GM23338 (cell line): ENCODE measurements around the gene EDAR. TPM values are rescaled to one million over a fixed set of nuclear protein-coding genes. Genes with fewer than 3 reads are reported as not detected.

ENCODE experiments used
- ATAC-seq: fragments of 200-7000 bp; cut with Tn5 transposase; 3 replicates; pipeline ENCODE4 v1.9.1; 2020
- DNase-seq: peaks from one replicate; pipeline ENCODE4 v3.0.0-alpha.2; 2015; ENCODE audit warnings: low spot score
- H2AFZ ChIP-seq: fragments of 200-600 bp; sonication (generic); 2 replicates; pipeline ENCODE4 v1.8.0; 2016; ENCODE audit warnings: antibody characterized with exemption, mild to moderate bottlenecking, moderate library complexity
- H3F3A ChIP-seq: fragments of 200-600 bp; sonication (generic); replicated peaks from 2 replicates; pipeline ENCODE4 v1.8.0; 2017; ENCODE audit warnings: antibody characterized with exemption, mixed run types, low read depth
- H3K27ac ChIP-seq: fragments of 200-600 bp; sonication (generic); 2 replicates; pipeline ENCODE4 v1.6.1; 2016; ENCODE audit warnings: low read depth
- H3K27me3 ChIP-seq: fragments of 200-600 bp; sonication (generic); 2 replicates; pipeline ENCODE4 v1.8.0; 2016; ENCODE audit warnings: mild to moderate bottlenecking, mixed run types, moderate library complexity; ENCODE audit not compliant: insufficient read depth
- H3K36me3 ChIP-seq: fragments of 200-600 bp; sonication (generic); 2 replicates; pipeline ENCODE4 v1.8.0; 2016; ENCODE audit warnings: mild to moderate bottlenecking; ENCODE audit not compliant: insufficient read depth
- H3K4me1 ChIP-seq: fragments of 200-600 bp; sonication (generic); 2 replicates; pipeline ENCODE4 v1.8.0; 2016; ENCODE audit warnings: mild to moderate bottlenecking, moderate library complexity; ENCODE audit not compliant: insufficient read depth
- H3K4me2 ChIP-seq: fragments of 200-600 bp; sonication (generic); 2 replicates; pipeline ENCODE4 v1.7.1; 2017; ENCODE audit warnings: mixed run types
- H3K4me3 ChIP-seq: fragments of 200-600 bp; sonication (generic); 2 replicates; pipeline ENCODE4 v1.6.1; 2016; ENCODE audit warnings: mixed run types
- H3K79me2 ChIP-seq: fragments of 200-600 bp; sonication (generic); replicated peaks from 2 replicates; pipeline ENCODE4 v1.8.0; 2017; ENCODE audit warnings: mild to moderate bottlenecking; ENCODE audit not compliant: insufficient read depth
- H3K9me2 ChIP-seq: fragments of 200-600 bp; sonication (generic); 2 replicates; pipeline ENCODE4 v1.8.0; 2017; ENCODE audit not compliant: insufficient read depth
- H4K20me1 ChIP-seq: fragments of 200-600 bp; sonication (generic); replicated peaks from 2 replicates; pipeline ENCODE4 v1.8.0; 2017; ENCODE audit warnings: mild to moderate bottlenecking; ENCODE audit not compliant: insufficient read depth
- H3K27ac Mint-ChIP-seq: 2 replicates; pipeline ENCODE4 v1.8.0; 2020; ENCODE audit warnings: inconsistent platforms, mild to moderate bottlenecking, moderate library complexity, mixed read lengths
- H3K27me3 Mint-ChIP-seq: 3 replicates; pipeline ENCODE4 v1.8.0; 2022; ENCODE audit warnings: low read depth, mild to moderate bottlenecking, moderate library complexity, mixed read lengths, inconsistent platforms; ENCODE audit not compliant: insufficient read depth, poor library complexity
- H3K36me3 Mint-ChIP-seq: 3 replicates; pipeline ENCODE4 v1.8.0; 2021; ENCODE audit warnings: low read depth, mild to moderate bottlenecking, inconsistent platforms, moderate library complexity, mixed read lengths
- H3K4me1 Mint-ChIP-seq: 3 replicates; pipeline ENCODE4 v1.8.0; 2020; ENCODE audit warnings: mild to moderate bottlenecking, inconsistent platforms, mixed read lengths
- H3K4me3 Mint-ChIP-seq: 3 replicates; pipeline ENCODE4 v1.8.0; 2021; ENCODE audit warnings: moderate library complexity, mild to moderate bottlenecking, inconsistent platforms, mixed read lengths
- H3K9me3 Mint-ChIP-seq: 3 replicates; pipeline ENCODE4 v1.8.0; 2020; ENCODE audit warnings: moderate library complexity, mild to moderate bottlenecking, inconsistent platforms, mixed read lengths
- CREB1 ChIP-seq: fragments of 250-450 bp; sonication (Bioruptor Pico); IDR thresholded peaks from 2 replicates; pipeline ENCODE4 v1.5.0; 2020; ENCODE audit warnings: low read depth, mild to moderate bottlenecking, moderate library complexity
- CTCF ChIP-seq, 2 experiments: fragments of 200-600 bp in 1 of 2; sonication (generic) in 1 of 2; conservative IDR thresholded peaks; 2 replicates each; pipeline versions ENCODE4 v1.5.1 to v1.6.1; 2016 to 2017; ENCODE audit warnings: antibody characterized with exemption in 2 of 2, low read depth in 2 of 2, mild to moderate bottlenecking in 2 of 2, moderate library complexity in 1 of 2
- ETS1 ChIP-seq: IDR thresholded peaks from 2 replicates; pipeline ENCODE4 v1.6.1; 2016; ENCODE audit warnings: antibody characterized with exemption
- EZH2 ChIP-seq: fragments of 200-600 bp; sonication (generic); IDR thresholded peaks from one replicate; pipeline ENCODE4 v1.8.0; 2017; ENCODE audit warnings: antibody characterized with exemption, mild to moderate bottlenecking, low read depth; ENCODE audit not compliant: unreplicated experiment
- EZH2phosphoT487 ChIP-seq: fragments of 200-600 bp; sonication (generic); IDR thresholded peaks from one replicate; pipeline ENCODE4 v1.8.1; 2018; ENCODE audit warnings: antibody characterized with exemption; ENCODE audit not compliant: unreplicated experiment
- JUNB ChIP-seq: IDR thresholded peaks from one replicate; pipeline ENCODE4 v1.6.1; 2016; ENCODE audit warnings: antibody characterized with exemption; ENCODE audit not compliant: unreplicated experiment
- NANOG ChIP-seq: IDR thresholded peaks from 2 replicates; pipeline ENCODE4 v1.6.1; 2016; ENCODE audit warnings: antibody characterized with exemption, borderline replicate concordance
- POLR2AphosphoS5 ChIP-seq: IDR thresholded peaks from 2 replicates; pipeline ENCODE4 v1.6.1; 2016; ENCODE audit warnings: antibody characterized with exemption, low read depth
- REST ChIP-seq: IDR thresholded peaks from one replicate; pipeline ENCODE4 v1.6.1; 2018; ENCODE audit warnings: antibody characterized with exemption; ENCODE audit not compliant: unreplicated experiment
- STAT1 ChIP-seq: IDR thresholded peaks from one replicate; pipeline ENCODE4 v1.6.1; 2016; ENCODE audit warnings: antibody characterized with exemption; ENCODE audit not compliant: unreplicated experiment
- ZNF114 ChIP-seq: fragments of 250-450 bp; sonication (Bioruptor Pico); IDR thresholded peaks from 2 replicates; pipeline ENCODE4 v1.5.0; 2020; ENCODE audit warnings: mild to moderate bottlenecking, moderate library complexity
- ZNF331 ChIP-seq: fragments of 250-450 bp; sonication (Bioruptor Pico); IDR thresholded peaks from 2 replicates; pipeline ENCODE4 v1.5.0; 2020; ENCODE audit warnings: low read depth, mild to moderate bottlenecking, moderate library complexity
- ZNF462 ChIP-seq: fragments of 250-450 bp; sonication (Bioruptor Pico); IDR thresholded peaks from 2 replicates; pipeline ENCODE4 v1.5.0; 2020; ENCODE audit warnings: mild to moderate bottlenecking, moderate library complexity
- polyA plus RNA-seq: library from polyadenylated mRNA; unstranded; fragments of >200 nt; fragmentation: Nextera tagmentation; extraction: Ambion mirVana; gene quantifications from 2 replicates; pipeline ENCODE4 v1.2.1, GENCODE V29; 2016
- total RNA-seq: library from RNA; depleted of rRNA; stranded (reverse); fragments of >200 nt; shearing (Covaris generic); gene quantifications from 2 replicates; pipeline ENCODE4 v1.2.3, GENCODE V29; 2014

EDAR gene
- total and polyA plus RNA-seq, 2 experiments from 2014 or later: not detected

- DNase-seq: no peak
Observed at GRCh38 chr2:108911807-108912628, 77.0 kb downstream of the EDAR start.

More at GRCh38 chr2:108911807-108912628, 77.0 kb downstream of the EDAR start:
- ATAC-seq: no peak
- H3K36me3 Mint-ChIP-seq: no peaks in the 10 kb centered on the region; the same call in 2 of the 3 replicates
- Histone ChIP-seq H3K4me1 (no peaks in the 10 kb centered on the region), H3K9me2 (no peaks in the 10 kb centered on the region), H3K4me2 (no peak overlapping the region), H3K27ac (no peak overlapping the region), H3K4me3 (no peak overlapping the region), H2AFZ (no peak overlapping the region), H3K27me3 (no peaks in the 10 kb centered on the region), H3K36me3 (no peaks in the 10 kb centered on the region), H3K79me2 (no peaks in the 10 kb centered on the region), H4K20me1 (no peaks in the 10 kb centered on the region), H3F3A (no peaks in the 10 kb centered on the region)
- TF ChIP-seq EZH2 (no peak), REST (no peak), CREB1 (CRISPR knock-in tag) (no peak), STAT1 (no peak), CTCF (conservative IDR thresholded peaks at IDR 0.05; ENCODE audit: low read depth in 2 of 2) (no peak), ZNF331 (CRISPR knock-in tag) (no peak), EZH2phosphoT487 (no peak), JUNB (no peak), ETS1 (no peak), POLR2AphosphoS5 (no peak), ZNF114 (CRISPR knock-in tag) (no peak), NANOG (no peak), ZNF462 (CRISPR knock-in tag) (no peak)
- H3K4me3 Mint-ChIP-seq: no peak overlapping the region
- no peak overlapping the region for H3K27ac Mint-ChIP-seq
- no peaks in the 10 kb centered on the region for H3K27me3 Mint-ChIP-seq
- H3K9me3 Mint-ChIP-seq: no peaks in the 10 kb centered on the region
- H3K4me1 Mint-ChIP-seq: no peaks in the 10 kb centered on the region; the same call in 2 of the 3 replicates
